Activated CD8-positive, alpha-beta memory T cell treated with anti-CD3 and anti-CD28 coated beads, Interleukin-2, amount 50 U/mL, for 4 hours (primary cell): ENCODE data around the gene MYL6B.
"Not testable (repeated sequence)": the region's sequence is repeated elsewhere in the genome, so short reads cannot be mapped to it uniquely, and the experiment has no call there.

Experiments
- DNase-seq: peaks from one replicate; pipeline ENCODE4 v3.0.0-alpha.2; 2020

MYL6B gene

DNA sequence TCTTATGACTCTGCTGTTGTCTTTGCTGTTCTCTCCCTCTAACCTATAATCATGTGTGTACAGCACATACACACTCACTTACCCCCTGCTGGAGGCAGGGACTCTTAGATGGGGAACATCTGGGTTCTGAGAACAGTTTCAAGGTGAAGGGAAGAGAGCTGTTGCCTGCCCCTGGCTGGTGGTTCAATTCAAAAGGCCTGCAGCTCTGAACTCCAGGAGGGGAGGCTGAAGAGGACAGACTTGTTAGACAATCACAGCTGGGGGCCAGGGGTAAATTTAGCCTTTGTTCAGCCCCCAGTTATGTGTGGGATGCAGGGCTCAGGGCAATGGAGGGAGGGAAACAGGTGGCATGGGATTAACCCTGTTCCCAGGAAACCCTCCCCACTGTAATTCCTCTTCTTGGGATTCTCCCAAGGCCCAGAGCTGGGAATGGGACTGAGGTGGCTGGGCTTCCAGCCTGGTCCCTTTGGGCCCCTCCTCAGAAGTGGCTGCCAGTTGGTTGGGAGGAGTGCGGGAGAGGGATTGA, 1.9 kb downstream of the MYL6B start:
- DNase-seq, result no peak

DNA sequence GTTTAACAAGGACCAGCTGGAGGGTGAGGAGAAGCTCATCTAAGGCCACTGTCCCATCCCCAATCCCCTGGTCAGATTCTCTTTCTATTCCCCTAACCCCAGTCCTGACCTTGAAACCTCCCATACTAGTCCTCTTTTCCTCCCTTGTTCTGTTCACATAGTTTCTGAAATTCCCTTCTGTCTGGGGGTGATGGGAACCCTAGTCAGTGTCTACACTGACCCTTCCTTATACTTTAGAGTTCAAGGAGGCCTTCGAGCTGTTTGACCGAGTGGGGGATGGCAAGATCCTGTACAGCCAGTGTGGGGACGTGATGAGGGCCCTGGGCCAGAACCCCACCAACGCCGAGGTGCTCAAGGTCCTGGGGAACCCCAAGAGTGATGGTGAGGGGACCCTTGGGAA, 2.4 kb downstream of the MYL6B start:
- no peak for DNase-seq

DNA sequence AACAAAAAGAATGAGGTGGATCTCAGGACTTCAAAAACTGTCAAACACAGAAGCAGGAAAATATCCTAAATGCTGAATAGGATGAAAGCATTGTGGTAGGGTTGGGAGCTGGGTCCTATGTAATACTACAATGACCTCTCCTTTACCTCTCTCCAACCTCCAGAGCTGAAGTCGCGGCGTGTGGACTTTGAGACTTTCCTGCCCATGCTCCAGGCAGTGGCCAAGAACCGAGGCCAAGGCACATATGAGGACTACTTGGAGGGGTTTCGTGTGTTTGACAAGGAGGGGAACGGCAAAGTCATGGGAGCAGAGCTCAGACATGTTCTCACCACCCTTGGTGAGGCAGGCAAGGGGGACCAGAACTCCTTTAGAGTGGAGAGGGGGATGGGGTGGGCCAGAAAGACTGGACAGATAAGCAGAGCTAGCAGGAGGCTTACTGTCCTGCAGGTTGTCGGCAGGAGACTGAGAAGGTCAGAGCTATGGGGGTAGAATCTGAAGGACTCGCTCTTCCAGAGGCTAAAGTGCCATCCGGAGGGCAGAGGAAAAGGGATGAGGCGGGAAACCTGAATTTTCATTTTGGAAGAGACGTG, 3.0 kb downstream of the MYL6B start:
- DNase-seq, result no peak

DNA sequence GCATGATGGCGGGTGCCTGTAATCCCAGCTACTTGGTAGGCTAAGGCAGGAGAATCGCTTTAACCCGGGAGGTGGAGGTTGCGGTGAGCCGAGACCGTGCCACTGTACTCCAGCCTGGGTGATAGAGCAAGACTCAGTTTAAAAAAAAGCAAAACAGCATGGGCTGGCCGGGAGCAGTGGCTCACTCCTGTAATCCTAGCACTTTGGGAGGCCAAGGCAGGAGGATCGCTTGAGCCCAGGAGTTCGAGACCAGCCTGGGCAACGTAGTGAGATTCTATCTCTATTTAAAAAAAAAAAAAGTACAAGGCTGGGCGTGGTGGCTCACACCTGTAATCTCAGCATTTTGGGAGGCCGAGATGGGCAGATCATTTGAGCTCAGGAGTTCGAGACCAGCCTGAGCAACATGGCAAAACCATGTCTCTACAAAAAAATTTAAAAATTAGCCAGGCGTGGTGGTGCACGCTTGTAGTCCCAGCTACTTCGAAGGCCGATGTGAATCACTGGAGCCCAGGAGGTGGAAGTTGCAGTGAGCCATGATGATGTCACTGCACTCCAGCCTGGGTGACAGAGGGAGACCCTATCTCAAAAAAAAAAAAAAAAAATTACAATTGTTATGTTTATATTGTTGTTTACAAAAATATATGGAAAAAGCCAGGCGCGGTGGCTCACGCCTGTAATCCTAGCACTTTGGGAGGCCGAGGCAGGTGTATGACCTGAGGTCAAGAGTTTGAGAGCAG, 4.2 kb downstream of the MYL6B start:
- not testable (repeated sequence) for DNase-seq

DNA sequence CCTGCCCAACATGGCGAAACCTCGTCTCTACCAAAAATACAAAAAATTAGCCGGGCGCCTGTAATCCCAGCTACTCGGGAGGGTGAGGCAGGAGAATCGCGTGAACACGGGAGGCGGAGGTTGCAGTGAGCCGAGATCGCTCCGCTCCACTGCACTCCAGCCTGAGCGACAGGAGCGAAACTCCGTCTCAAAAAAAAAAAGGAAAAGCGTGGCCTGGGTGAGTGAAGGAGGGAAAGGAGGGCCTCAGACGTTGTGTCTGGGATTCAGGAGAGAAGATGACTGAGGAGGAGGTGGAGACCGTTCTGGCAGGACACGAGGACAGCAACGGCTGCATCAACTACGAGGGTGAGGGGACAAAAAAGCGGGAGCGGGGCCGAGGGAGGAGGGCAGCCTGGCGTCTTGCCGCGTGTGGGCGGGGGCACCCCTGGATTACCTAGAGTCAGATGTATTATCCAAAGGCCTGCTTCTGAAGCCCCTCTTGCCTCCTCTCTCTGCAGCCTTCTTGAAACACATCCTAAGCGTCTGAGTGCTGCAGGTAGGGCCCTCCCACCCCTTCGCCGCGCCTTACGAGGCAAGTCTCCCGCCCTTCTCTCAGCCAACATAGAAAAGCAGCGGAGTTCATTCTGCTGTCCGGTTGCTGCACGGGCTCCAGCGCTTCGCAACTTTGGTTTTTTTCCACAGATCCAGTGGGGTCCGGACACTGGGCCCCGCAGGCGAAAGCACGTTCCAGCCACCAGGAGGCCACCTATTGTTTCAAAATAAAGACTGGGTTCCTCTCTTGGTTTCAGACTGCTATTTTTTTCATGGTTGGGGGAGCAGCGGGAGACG, 5.0 kb downstream of the MYL6B start:
- DNase-seq, result peak; percentile 49

DNA sequence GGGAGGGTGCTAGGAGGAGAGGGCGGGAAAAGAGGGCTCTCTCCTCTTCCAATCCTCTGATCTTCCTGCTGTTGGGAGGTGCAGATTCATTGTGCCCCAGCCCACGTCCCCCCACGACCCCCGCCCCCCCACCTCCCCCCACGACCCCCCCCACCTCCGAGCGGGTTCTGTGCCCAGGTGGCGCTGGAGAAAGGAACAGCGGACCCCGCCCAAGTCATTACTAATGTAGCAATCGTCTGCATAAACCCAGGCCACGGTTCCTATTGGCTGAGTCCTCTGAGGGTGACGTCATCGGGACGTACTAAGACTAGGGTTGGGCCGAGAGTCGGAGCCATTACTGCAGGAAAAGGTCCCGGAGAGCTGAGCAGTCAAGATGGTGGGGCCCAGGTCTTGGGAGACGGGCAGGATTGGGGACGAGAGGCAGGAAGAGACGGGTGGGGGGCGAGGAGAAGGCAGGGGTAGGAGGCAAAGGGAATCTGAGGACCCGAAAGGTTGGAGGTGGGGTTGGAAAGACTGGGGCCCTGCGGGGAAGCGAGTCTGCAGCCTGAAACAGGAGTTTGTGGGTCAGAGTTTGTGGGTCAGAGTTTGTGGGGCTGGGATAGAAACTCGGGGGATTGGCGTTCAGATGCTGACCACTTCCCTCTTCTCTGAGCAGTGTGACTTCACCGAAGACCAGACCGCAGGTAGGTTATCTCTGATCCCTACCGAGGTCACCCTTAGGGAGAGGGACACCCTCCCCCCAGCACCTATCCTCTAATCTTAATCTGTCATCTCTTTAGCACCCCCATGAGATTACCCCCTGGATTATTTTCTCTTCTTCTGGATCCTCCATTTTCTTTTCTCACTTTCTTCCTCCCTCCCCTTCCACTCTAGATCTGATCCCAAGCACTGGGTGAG, 5.9 kb downstream of the MYL6B start, which contains the start of gene MYL6:
TSS of gene MYL6 (plus strand) at position 331 of the 897 bp plus-strand sequence. CDS start at position 374, 43 bp downstream.
- DNase-seq, result peak; percentile 88

DNA sequence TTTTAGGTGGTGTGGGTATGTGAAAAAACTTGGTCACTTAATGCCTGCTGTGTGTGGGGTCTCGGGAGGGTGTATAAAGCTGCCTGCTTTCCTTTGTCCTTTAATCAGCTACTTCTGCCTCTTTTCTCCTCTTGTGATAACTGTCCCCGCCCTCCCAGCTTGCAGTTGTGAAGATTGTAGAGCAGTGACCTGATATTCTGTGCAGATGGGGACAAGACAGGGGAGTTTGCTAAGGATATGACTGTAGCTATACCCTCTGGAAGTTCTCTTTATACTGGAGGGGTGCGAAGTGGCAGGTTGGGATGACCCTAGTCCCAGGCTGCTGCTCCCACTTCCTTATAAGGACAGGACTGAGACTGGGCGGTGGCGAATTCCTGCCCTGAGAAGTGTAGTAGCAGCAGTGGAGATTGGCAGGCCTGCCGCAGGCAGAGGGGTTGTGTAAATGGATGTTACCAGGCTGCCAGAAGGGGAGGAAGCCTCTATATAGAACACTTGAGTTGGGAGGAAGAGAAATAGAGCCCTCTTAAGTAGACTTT, 6.6 kb downstream of the MYL6B start:
- no peak for DNase-seq

DNA sequence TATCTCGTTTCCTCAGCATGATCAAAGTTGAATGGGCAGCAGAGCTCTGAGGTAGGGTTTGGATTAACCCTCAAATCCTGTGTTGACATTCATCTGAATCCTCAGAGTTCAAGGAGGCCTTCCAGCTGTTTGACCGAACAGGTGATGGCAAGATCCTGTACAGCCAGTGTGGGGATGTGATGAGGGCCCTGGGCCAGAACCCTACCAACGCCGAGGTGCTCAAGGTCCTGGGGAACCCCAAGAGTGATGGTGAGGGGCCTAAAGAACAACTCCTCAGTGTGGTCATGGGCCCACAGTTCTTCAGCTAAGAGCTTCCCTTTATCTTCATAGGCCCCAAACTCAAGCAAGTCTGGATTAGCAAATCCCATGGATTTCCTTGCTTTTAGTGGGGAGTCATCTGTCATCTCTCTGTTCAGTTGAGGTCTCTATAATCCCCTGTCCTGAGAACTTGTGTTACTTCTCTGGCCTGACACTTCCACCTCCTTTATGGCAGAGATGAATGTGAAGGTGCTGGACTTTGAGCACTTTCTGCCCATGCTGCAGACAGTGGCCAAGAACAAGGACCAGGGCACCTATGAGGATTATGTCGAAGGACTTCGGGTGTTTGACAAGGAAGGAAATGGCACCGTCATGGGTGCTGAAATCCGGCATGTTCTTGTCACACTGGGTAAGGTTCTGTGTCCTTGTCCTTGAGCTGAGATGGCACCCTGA, 7.2 kb downstream of the MYL6B start:
- DNase-seq, result no peak

DNA sequence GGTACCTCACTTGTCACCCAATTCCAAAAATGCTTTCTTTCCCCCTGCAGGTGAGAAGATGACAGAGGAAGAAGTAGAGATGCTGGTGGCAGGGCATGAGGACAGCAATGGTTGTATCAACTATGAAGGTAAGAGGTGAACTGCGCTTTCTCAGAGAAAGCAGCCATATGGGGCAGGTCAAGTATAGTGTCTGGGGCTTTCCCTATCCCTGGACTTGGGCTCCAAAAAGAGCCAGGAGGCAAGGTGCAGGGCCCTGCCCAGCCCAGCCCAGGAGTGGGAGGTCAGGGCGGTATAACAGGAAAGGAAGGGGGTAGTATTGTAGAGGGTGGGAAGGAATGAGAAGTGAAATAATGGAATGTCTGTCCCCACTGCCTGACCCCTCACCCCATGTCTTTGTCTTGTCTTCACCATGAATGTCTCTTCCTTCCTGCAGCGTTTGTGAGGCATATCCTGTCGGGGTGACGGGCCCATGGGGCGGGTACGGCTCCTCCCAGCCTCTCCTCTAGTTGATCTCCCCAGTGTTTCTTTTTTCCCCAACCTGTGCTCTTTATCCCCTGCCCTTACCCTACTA, 7.9 kb downstream of the MYL6B start:
- DNase-seq, result peak; percentile 67

DNA sequence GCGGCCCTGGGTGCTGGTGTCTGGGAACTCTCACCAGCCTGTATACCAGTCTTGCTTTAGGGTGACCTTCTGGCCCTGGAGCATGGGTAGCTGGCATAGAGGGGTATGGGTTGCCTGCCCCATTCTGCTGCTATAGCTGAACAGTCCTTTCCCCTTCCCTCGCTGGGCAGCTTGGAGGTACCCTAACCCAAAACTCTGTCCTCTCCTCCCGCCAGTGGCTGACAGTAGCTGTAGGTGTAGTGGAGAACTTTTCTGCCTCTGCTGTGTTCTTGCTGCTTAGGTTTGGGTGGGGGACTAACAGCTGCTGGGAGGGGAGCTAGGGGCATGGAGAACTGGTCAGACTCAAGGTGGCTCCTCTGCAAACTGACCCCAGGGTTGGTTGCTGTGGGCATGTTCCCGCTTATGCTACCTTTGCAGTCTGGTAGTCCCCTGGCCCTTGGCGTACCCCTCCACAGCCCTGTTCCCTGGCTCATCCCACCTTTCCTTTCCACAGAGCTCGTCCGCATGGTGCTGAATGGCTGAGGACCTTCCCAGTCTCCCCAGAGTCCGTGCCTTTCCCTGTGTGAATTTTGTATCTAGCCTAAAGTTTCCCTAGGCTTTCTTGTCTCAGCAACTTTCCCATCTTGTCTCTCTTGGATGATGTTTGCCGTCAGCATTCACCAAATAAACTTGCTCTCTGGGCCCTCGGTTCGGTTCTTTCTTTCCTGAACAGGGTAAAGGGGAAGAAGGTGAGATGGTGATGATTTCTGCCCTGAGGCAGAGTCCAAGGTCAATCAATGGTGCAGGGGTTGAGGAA, 8.7 kb downstream of the MYL6B start:
- no peak for DNase-seq

DNA sequence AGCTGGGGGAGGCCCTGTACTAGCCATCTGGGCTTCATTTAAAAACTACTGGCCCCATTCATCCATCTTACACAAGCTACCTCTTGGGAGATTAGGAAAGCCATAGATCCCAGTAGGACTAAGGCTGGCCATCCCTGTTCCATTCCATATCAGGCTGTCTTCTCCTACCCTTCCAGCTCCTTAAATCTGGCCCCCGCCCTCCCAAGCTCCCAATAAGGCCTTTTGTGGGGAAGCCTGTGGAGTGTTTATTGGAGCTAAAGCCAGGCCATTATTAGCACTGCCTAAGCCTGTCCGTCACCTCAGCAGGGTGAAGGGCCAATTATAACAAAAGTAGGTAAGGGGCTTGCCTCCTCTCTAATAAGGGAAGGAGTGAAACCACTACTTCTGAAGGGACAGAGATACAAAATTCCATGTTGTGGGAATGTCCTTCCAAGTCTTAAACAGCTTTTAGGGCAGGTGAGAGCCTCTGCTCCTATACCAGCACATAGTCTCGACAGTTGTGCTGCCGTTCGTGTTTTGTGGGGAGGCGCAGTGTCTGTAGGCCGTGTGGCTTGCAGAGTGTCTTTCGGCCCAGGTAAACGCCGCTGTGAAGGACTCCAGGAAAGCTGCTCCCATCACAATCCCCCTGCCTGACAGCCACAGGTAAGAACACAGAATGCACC, 9.4 kb downstream of the MYL6B start:
- no peak for DNase-seq

DNA sequence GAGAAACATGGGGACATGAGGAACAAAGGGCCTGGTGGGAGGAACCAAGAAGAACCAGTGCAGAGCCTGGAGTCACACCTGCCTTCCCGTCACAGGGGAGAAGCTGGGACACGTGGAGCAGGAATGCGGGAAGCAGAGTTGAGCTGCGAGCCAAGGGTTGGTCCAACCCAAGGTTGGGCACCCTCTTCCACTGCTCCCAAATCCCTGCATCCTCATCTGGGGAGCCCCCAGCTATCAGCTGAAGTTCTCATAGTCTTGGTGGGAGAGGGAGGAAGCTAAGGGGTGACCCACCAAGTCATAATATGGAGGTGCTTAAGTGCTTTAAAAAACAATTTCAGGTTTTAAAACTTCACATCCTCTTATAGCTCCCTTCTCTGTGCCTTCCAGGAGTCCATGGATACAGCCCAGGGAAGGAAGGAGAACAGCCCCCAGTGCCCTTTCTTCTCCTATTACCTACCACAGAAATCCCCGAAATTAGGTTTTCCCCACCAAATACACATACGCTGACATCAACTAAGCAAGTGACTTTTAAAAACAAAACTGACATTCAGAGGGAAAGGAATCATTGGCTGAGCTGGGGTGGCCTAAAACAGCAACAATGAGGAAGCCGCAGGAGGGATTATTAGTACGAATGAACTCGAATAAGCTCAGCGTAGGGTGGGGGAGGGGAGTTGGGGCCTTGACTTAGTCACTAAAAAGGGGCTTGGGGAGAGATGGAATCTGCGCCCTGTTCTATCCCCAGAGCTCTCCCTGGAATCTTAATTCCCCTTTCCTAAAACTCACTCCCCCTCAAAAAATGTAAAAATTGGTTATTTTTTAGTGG, 10.3 kb downstream of the MYL6B start:
- DNase-seq, result no peak

DNA sequence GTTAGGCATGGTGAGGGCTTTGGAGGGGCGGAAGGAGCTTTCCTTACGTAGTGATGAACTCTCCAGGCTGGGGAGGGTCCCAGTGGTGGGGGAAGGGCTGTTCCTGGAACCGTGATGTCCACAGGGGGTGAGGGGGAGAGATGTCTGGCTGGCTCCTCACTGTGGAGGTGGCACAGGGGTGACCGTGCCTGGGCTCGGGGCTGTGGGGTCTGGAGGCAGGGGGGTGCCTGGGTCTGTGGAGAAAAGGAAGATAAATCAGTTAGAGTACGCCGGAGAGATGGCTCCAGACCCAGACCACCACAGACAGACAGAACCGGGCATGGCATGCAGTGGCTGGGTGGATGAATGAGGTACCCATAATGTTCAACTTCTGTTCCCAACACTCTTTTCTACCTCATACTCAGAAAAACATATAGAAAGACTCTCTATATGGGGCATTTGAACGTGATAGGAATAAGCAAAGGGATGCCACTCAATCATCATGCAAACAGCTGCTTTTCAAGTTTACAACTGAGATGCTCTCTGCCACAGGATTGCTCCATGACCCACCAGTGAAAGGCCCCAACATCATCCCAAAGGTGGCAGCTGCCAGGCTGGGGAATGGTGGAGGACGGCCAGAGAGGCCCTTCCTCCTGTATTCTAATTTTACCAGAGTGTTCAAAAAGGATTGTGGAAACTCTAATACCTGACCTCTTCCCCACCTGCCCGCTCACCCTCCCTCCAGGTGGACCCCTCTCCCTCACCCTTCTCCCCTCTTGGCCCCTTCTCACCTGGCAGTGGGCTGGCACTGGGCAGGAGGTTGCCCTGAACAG, 11.4 kb downstream of the MYL6B start:
- no peak for DNase-seq

DNA sequence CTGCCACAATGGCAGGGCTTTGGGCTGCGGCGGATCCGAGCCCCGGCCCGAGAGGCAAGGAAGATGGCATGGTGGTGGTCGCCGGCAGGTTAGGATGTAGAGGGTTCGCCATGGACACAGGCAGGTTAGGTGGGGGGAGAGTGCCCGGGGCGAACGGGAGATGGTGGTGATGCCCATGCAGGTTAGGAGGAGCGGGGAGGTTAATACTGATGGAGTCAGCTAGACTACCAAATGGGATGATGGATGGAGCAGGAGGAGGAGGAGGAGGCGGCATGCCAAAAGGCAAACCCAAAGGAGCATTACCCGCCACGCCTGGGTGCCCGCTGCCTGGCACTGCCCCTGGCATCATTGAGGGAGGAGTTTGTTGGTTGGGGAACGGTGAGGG, 11.9 kb downstream of the MYL6B start:
- DNase-seq, result no peak

DNA sequence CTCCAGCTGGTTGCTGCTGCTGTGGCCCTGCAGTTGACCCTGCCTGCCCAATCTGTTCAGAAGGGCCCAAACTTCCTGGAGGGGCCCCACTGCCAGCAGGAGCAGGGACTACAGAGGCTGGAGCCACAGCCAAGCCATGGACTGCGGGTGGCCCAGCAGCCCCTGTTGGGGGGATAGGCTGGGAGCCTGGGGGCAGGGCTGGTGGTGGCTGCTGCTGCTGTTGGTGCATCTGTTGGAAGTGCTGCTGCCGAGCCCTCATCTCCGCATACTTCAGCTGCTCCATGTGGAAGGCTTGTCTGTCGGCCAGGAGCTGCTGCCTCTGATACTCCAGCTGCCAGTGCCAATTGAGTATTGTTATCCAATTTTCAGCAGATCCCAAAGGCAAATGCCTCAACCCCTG, 13.0 kb downstream of the MYL6B start:
- DNase-seq, result no peak

DNA sequence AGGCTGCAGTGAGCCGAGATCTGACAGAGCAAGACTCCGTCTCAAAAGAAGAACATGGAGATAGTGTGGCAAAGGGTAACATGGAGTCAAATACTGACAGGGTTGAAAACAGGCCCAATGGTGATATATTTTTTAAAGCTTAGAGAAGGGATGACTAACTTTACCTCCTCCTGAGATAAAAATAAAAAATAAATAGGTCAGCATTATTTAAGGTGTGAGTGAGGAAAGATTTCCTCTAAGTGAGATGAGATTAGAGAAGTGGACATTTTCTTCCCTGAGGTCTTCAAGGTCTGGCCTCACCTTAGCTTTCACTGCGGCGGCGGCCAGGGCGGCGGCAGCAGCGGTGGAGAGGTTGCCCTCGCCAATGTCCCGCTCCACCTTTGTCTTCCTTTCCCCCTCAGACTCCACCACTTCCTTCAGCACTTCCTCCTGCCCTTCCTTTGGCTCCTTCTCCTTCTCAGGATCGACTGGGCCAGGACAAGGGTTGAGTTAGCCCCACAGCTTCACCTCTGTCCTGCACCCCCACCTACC, 16.9 kb downstream of the MYL6B start:
- DNase-seq, result no peak

DNA sequence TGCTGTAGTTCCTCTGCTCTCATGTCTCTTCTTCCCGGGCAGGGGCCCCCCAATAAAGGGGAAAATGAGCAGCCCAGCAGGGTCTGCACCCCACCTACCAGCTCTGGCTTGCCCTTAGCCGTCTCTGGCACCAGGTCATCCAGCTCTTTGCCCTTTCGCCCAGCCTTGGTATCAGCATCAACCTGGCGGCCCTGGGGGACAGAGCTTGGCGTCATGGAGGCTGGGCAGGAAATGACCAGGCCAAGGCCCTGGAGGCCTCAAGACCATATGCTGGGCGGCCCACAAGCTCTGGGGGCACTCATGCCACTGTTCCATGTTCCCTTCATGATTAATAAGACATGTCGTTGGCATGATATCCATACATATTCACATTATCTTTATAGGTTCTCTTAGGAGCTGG, 20.5 kb downstream of the MYL6B start:
- DNase-seq, result no peak

DNA sequence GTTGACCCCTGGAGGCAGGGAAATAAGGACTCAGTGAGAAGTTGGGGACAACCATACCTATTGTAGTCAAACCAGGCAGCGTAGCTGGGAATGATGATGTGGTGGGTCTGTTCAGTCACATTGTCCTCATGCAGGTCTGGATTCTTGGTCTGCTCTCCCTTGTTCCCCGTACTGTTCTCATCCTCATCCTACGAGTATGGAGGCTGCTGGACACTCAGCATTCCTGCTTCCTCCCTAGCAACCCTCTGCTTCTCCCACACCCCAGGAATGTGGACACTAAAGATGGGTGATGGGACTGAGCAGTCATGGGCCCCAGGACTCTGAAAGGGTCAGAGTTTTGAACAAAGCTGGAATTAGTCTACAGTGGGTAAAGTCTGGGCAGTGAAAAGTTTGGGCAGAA, 26.0 kb downstream of the MYL6B start:
- no peak for DNase-seq
